GM21576 (cell line): Measurements from ENCODE around the gene ABCD4.

Source experiments
- ATAC-seq: cut with Tn5 transposase; IDR thresholded peaks from one replicate; pipeline ENCODE4 v1.9.1; 2021; ENCODE audit warnings: mild to moderate bottlenecking, moderate library complexity; ENCODE audit not compliant: unreplicated experiment

ABCD4 gene

GRCh38 chr14:74260525-74261233, 42.1 kb downstream of the ABCD4 start:
- no peak for ATAC-seq

GRCh38 chr14:74259513-74259912, 43.2 kb downstream of the ABCD4 start:
- ATAC-seq, result no peak

GRCh38 chr14:74258764-74259035, 44.0 kb downstream of the ABCD4 start:
- no peak for ATAC-seq

GRCh38 chr14:74257941-74258763, 44.6 kb downstream of the ABCD4 start:
- no peak for ATAC-seq

- no peak for ATAC-seq
Observed at GRCh38 chr14:74257078-74257940, 45.4 kb downstream of the ABCD4 start.

- ATAC-seq, result no peak
Observed at GRCh38 chr14:74255281-74255680, 47.5 kb downstream of the ABCD4 start.

GRCh38 chr14:74249433-74250375, 53.0 kb downstream of the ABCD4 start:
- no peak for ATAC-seq

GRCh38 chr14:74248017-74248416, 54.7 kb downstream of the ABCD4 start:
- ATAC-seq, result no peak

GRCh38 chr14:74246542-74246941, 56.2 kb downstream of the ABCD4 start:
- no peak for ATAC-seq

- ATAC-seq, result no peak
Observed at GRCh38 chr14:74245292-74245691, 57.4 kb downstream of the ABCD4 start.

- no peak for ATAC-seq
Observed at GRCh38 chr14:74244115-74244514, 58.6 kb downstream of the ABCD4 start.

GRCh38 chr14:74243051-74243450, 59.7 kb downstream of the ABCD4 start:
- ATAC-seq, result no peak

- no peak for ATAC-seq
Observed at GRCh38 chr14:74242780-74243042, 60.0 kb downstream of the ABCD4 start.

- ATAC-seq, result no peak
Observed at GRCh38 chr14:74242021-74242779, 60.5 kb downstream of the ABCD4 start.

- no peak for ATAC-seq
Observed at GRCh38 chr14:74241652-74242017, 61.1 kb downstream of the ABCD4 start.

- no peak for ATAC-seq
Observed at GRCh38 chr14:74240794-74241651, 61.7 kb downstream of the ABCD4 start.

GRCh38 chr14:74239848-74240793, 62.6 kb downstream of the ABCD4 start:
- ATAC-seq, result no peak
